HG03025 (cell line): Measurements from ENCODE around the gene OR10AD1.
"Not testable (repeated sequence)": the region's sequence is repeated elsewhere in the genome, so short reads cannot be mapped to it uniquely, and the experiment has no call there.

Experiments used
- ATAC-seq: cut with Tn5 transposase; IDR thresholded peaks from one replicate; pipeline ENCODE4 v1.9.1; 2021; ENCODE audit warnings: mild to moderate bottlenecking, moderate library complexity; ENCODE audit not compliant: unreplicated experiment, low FRiP score

The OR10AD1 gene

GRCh38 chr12:48203192-48203591, at the start of gene OR10AD1:
OR10AD1 (minus strand) TSS chr12:48203292; CDS start chr12:48203292, 0 bp downstream.
- ATAC-seq, result no peak

- no peak for ATAC-seq
Measured at GRCh38 chr12:48247181-48247966, 44.3 kb upstream of the OR10AD1 start.

GRCh38 chr12:48237162-48237561, 34.1 kb upstream of the OR10AD1 start:
- ATAC-seq, result no peak

DNA sequence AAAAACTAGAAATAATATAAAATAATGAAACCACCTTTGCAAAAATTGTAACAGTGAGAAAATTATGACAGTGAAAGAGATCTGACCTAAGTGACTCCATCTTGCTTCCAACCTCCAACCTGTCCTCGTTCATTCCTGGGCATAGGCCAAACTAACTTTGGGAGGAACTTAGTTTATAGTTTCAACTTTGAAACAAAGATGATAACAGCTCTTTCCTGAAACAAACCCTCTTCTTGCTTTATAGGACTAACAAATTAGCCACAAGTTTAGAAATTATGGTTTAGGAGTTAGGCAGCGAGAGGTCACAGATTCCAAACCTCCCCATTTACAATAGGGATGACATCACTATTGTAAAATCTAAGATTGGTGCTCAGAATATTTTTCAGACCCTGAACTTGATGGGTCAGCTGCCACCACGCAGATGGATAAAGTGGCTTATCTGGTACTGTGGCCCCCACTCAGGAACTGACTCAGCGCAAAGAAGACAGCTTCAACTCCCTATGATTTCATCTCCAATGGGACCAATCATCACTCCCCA, 32.8 kb upstream of the OR10AD1 start:
- no peak for ATAC-seq

DNA sequence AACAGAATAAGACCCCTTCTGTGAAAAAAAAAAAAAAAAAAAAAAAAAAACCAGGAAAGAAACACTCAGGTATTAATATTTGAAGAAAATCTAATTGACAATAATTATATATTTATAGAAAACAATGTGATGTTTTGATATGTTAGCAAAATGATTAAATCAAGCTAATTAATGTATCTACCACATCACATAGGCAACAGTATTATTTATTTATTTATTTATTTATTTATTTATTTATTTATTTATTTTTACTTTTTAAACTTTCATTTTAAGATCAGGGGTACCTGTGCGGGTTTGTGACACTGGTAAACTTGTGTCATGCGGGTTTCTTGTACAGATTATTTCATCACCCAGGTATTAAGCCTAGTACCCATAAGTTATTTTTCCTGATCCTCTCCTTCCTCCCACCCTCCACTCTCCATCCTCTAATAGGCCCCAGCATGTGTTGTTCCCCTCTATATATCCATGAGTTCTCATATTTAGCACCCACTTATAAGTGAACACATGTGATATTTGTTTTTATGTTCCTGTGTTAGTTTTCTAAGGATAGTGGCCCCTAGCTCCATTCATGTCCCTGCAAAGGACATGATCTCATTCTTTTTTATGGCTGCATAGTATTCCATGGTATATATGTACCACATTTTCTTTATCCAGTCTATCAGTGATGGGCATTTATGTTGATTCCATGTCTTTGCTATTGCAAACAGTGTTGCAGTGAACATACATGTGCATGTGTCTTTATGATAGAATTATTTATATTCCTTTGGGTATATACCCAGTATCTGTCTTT, 28.3 kb upstream of the OR10AD1 start:
- not testable (repeated sequence) for ATAC-seq

- not testable (repeated sequence) for ATAC-seq
Measured at GRCh38 chr12:48224533-48224932, 21.4 kb upstream of the OR10AD1 start.

- ATAC-seq, result no peak
Measured at GRCh38 chr12:48221645-48222044, 18.6 kb upstream of the OR10AD1 start.

DNA sequence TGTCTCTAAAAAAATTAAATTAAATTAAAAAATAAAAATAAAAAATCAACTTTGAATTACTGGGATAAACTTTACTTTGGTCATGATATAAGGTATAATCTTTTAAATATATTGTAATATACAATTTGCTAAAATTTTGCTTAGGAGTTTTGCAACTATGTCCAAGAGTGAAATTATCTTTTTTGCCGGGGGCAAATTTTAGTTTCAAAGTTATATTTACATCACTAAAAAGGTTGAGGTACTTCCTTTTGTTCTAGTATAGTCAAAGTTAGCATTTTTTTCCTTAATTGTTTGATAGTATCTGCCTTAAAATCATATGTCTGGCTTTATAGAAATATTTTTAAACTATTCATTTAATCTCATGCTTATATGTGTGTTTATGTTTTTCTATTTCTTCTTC, 17.6 kb upstream of the OR10AD1 start:
- ATAC-seq, result no peak

DNA sequence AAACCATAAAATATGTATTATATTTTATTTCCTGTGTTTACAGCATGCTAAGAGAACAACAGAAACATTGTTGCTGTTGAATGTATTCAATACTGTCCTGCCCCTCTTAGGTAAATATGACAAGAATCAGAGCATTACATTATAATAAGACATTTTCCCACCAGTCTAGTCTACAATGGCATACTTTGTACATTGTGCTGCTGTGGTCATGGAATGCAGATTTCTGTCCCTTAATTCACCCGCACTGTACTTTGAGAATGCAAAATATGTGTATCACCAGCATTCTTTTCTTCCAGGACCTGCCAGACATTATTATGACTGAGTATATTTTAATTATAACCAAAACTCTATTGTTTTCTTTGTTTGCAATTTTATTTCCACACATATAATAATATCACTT, 16.5 kb upstream of the OR10AD1 start:
- no peak for ATAC-seq

- no peak for ATAC-seq
Measured at GRCh38 chr12:48216785-48217184, 13.7 kb upstream of the OR10AD1 start.

- ATAC-seq, result not testable (repeated sequence)
Measured at GRCh38 chr12:48209495-48209894, 6.4 kb upstream of the OR10AD1 start.

DNA sequence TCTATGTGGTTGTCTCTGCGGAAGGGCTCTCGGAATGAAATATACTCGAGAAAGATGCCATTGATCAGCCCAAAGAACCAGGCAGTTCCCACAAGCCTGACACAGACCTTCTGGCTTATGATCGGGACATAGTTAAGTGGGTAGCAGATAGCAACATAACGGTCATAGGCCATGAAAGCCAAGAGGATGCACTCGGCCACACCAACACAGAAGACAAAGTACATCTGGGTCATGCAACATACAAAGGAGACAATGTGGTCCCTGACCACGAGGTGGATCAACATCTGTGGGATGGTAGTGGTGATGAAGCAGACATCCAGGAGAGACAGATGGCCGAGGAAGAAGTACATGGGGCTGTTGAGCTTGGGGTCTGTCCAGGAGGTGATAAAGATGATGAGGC, 326 bp downstream of the OR10AD1 start:
- no peak for ATAC-seq

GRCh38 chr12:48201516-48201915, 1.6 kb downstream of the OR10AD1 start:
- no peak for ATAC-seq

DNA sequence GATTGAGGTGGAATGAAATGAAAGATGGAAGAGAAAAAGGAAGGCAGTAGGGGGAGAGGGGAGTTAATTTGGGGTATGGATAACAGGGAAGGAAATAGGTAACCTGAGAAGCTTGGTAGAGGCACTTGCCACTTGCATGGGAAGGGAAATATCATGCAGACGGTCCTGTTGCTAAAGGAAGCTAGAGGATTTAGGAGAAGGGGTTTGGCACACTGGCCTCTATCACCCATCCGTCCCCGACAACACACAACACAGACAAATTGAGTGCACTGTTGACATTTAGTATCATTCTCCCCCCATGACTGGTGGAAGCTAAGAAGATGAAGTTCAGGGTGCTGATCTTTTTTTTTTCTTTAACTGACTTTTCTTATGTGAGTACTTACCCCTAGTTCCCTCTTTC, 2.0 kb downstream of the OR10AD1 start:
- ATAC-seq, result no peak

DNA sequence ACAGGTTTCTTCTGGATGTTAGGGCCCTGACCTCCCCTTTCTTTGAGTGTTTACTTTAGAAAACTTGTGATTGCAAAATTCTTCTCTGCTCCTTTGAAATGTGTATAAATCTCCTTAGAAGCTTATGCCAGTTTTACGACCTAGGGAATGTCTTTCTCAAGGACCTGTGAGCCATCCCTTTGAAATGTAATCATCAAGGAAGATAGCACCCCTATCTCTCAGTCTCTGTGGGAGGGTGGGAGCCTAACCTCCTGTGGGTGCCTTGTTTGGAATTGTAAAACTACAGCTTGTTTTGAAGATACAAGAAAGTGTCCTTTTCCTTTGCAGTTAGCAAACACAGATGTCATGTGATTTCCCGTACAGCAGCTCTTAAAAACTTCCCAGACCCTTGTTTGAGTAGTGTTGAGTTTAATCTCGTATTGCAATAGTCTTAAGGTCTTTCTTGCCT, 3.3 kb downstream of the OR10AD1 start:
- ATAC-seq, result no peak

DNA sequence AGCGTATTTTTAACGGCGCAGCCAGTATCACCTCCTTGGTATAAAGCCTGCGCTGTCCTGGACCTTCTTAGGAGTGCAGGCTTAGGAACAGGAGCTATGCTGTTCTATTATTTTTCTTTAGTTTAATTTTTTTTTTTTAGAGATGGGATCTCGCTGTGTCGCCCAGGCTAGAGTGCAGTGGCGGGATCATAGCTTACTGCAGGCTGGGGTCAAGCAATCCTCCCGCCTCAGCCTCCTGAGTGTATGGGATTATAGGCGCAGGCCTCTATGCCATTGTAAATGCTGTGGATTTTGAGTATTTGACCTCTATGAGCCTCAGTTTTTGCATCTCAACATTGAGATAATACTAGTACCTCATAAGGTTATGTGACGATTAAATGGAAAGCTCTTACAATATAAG, 4.1 kb downstream of the OR10AD1 start:
- no peak for ATAC-seq

DNA sequence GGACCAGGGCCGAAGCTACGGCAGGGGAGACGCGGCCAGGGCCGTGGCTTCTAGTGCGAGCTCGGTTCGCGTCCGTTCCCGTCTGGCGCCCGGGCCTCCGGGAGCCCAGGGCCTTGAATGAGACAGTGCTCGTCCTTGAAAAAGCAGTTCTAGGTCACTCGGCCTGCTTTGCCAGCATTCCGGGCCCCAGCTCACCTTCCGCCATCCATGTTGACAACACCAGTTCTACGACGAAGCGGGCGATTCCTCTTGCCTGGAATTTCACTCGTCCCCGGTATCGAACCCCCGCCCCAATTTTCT, 4.5 kb downstream of the OR10AD1 start:
- peak; percentile 15 for ATAC-seq

DNA sequence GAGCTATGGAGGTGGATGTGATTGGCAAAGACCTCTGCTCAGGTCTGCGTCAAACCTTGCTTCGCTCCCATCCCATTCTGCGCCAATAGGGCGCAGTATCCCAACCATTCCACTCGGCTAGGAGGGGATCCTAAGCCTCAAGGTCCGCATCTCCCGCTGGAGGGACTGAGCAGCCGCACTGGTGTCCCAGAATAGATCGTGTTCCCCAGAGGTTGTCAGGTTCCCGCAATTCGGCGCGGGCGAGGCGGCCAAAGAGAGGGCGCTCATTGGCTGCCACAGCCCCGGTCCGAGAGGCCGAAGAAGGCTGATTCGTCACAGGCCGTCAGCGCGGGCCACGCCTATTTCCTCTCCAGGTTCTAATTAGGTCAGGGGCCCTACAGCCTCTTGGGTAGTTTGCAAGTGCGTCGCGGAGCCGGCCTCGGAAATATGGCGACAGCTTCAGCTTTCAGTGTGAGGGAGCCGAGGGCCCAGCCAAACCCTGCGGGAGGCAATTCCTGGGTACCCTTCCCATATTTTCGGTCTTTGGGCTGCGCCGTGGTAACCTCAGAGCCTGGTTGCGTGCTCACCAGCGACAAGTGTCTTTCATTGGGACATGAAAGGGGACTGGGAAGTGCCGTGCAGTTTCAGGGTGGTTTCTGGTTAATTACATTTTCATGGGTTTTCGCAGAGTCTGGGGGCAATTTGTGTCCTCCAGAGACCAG, 5.0 kb downstream of the OR10AD1 start:
- peak; percentile 99 for ATAC-seq

- ATAC-seq, result peak; percentile 13
Measured at GRCh38 chr12:48197549-48197970, 5.5 kb downstream of the OR10AD1 start.

DNA sequence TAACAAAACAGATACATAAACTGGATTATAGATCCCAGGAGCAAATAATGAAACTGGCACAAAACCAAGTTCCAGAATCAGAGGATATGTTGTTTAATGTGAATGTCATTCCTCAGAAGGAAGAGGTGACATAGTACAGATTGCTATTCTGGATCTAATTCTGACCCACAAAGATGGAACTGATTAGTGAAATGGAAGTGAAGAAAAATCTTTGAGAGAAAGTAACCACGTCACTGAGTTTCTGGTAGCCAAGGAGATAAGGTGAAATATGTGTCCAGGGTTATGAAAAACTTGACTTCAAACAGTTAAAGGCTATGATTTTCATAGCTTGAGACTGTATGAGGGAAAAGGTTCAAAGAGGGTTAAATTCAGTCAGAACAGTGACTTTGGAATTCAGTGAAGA, 8.3 kb downstream of the OR10AD1 start:
- no peak for ATAC-seq

GRCh38 chr12:48193623-48194022, 9.5 kb downstream of the OR10AD1 start:
- ATAC-seq, result no peak
